Stimulated activated naive B cell treated with anti-CD40 and anti-IgM and Interleukin-4, amounts not matched to agents 10 μg/mL and 1 μg/mL and 100 μg/mL, for 72 hours (primary cell): ENCODE measurements around the gene JAG2.

Source experiments
- ATAC-seq, 2 donors: fragments of 150-1000 bp; cut with Tn5 transposase; replicated peaks; 2 replicates each; pipeline ENCODE4 v1.10.0; 2021; ENCODE audit warnings: moderate library complexity in 1 of 2
- DNase-seq: peaks from one replicate; pipeline ENCODE4 v3.0.0; 2021
- H3K27ac Mint-ChIP-seq: one replicate; pipeline ENCODE4 v1.8.0; 2022; ENCODE audit warnings: mild to moderate bottlenecking, mixed read lengths
- H3K27me3 Mint-ChIP-seq, 2 donors: one replicate each; pipeline ENCODE4 v1.8.0; 2022; ENCODE audit warnings: mixed read lengths in 2 of 2
- H3K36me3 Mint-ChIP-seq, 2 donors: one replicate each; pipeline ENCODE4 v1.8.0; 2022; ENCODE audit warnings: mixed read lengths in 2 of 2, mild to moderate bottlenecking in 1 of 2
- H3K4me1 Mint-ChIP-seq, 2 donors: one replicate each; pipeline ENCODE4 v1.8.0; 2022; ENCODE audit warnings: mixed read lengths in 2 of 2, mild to moderate bottlenecking in 1 of 2
- H3K4me3 Mint-ChIP-seq, 2 donors: one replicate each; pipeline ENCODE4 v1.8.0; 2022; ENCODE audit warnings: mild to moderate bottlenecking in 2 of 2, mixed read lengths in 2 of 2, moderate library complexity in 1 of 2
- H3K9me3 Mint-ChIP-seq, 2 donors: one replicate each; pipeline ENCODE4 v1.8.0; 2022; ENCODE audit warnings: mixed read lengths in 2 of 2, mild to moderate bottlenecking in 1 of 2

The JAG2 gene

GRCh38 chr14:105182296-105183020, 13.9 kb upstream of the JAG2 start:
- ATAC-seq (no peak), DNase-seq (no peak)
- no peak overlapping the region for H3K27ac Mint-ChIP-seq
- H3K9me3 Mint-ChIP-seq, result no peaks in the 10 kb centered on the region
- no peaks in the 10 kb centered on the region for H3K36me3 Mint-ChIP-seq
- H3K27me3 Mint-ChIP-seq, result peaks cover 21 to 42% of the 10 kb centered on the region in 2 donors
- H3K4me1 Mint-ChIP-seq, result peaks cover 3 to 10% of the 10 kb centered on the region in 2 donors
- no peak overlapping the region for H3K4me3 Mint-ChIP-seq

DNA sequence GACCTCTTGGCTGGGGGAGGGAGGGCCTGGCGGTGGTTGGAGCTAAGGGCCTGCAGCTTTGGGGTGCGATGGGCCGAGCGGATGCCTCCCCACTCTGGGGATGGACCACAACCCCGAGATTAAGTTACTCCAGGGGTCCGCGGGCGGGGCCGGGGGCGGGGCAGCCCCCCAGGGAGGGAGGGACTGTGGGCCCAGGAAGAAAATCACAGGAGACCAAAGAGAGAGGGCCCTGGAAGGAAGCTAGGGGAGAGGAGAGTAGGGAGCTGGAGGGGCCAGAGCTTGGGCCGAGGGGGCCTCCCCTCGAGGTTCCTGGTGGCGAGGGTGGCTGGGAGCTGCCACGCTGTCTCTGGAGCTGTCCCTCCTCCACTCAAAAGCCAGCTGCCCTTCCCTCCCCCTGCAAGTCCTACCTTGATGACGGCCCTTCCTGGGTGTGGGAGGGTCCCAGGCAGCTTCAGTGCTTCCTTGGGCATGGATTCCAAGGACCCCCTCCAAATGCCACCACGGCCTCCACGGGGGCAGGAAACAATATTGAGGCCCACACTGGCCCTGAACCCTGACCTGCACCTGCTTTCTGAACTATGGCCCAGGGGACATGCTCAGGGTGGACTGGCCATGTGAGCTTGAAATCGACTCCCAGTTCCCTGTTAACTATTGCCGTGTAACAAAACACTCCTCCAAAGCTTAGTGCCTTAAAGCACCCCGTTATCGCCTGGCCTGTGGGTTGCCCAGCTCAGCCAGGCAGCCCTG, 13.1 kb upstream of the JAG2 start:
- H3K4me3 Mint-ChIP-seq, result no peak overlapping the region
- peaks cover 3 to 10% of the 10 kb centered on the region in 2 donors for H3K4me1 Mint-ChIP-seq
- no peak for DNase-seq
- H3K36me3 Mint-ChIP-seq, result no peaks in the 10 kb centered on the region
- ATAC-seq, result no peak
- no peak overlapping the region for H3K27ac Mint-ChIP-seq
- H3K9me3 Mint-ChIP-seq, result no peaks in the 10 kb centered on the region
- peaks cover 21 to 38% of the 10 kb centered on the region in 2 donors for H3K27me3 Mint-ChIP-seq

- no peak within 1 kb of the TSS for H3K27ac Mint-ChIP-seq
- H3K4me3 Mint-ChIP-seq, result peak within 1 kb of the TSS; percentile 70 to 72
- H3K36me3 Mint-ChIP-seq, result no peaks in the 10 kb centered on the region
- no peaks in the 10 kb centered on the region for H3K9me3 Mint-ChIP-seq
- DNase-seq (peak; percentile 58), ATAC-seq (peak; percentile 87 to 91)
- H3K4me1 Mint-ChIP-seq, result peaks cover 3 to 10% of the 10 kb centered on the region in 2 donors
- H3K27me3 Mint-ChIP-seq, result peaks cover 21 to 36% of the 10 kb centered on the region in 2 donors
These were observed 12.3 kb upstream of the JAG2 start, which contains the start of gene NUDT14 for GRCh38 chr14:105180592-105181548. Gene NUDT14 (minus strand): TSS chr14:105181312. CDS start chr14:105181209, 103 bp downstream.

GRCh38 chr14:105179191-105179590, 10.6 kb upstream of the JAG2 start:
- Mint-ChIP-seq H3K4me1 (peaks cover 9 to 20% of the 10 kb centered on the region in 2 donors), H3K27ac (no peak overlapping the region), H3K4me3 (no peak overlapping the region), H3K36me3 (no peaks in the 10 kb centered on the region), H3K27me3 (peaks cover 11 to 21% of the 10 kb centered on the region in 2 donors), H3K9me3 (no peaks in the 10 kb centered on the region)
- DNase-seq, result no peak
- ATAC-seq, result no peak

DNA sequence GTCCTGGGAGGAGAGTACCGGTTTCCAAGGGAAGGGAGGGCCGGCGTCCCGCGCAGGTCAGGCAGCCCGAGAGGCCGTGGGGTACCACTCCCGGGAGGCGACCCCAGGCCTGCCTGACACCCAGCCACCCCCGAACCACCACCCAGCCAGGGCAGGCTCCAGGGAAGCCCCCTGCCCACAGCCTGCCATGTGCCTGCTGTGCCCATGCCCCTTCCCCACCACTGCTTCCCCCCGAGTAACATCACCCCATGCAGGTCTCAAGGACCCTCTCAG, 10.2 kb upstream of the JAG2 start:
- peaks cover 10 to 19% of the 10 kb centered on the region in 2 donors for H3K27me3 Mint-ChIP-seq

DNA sequence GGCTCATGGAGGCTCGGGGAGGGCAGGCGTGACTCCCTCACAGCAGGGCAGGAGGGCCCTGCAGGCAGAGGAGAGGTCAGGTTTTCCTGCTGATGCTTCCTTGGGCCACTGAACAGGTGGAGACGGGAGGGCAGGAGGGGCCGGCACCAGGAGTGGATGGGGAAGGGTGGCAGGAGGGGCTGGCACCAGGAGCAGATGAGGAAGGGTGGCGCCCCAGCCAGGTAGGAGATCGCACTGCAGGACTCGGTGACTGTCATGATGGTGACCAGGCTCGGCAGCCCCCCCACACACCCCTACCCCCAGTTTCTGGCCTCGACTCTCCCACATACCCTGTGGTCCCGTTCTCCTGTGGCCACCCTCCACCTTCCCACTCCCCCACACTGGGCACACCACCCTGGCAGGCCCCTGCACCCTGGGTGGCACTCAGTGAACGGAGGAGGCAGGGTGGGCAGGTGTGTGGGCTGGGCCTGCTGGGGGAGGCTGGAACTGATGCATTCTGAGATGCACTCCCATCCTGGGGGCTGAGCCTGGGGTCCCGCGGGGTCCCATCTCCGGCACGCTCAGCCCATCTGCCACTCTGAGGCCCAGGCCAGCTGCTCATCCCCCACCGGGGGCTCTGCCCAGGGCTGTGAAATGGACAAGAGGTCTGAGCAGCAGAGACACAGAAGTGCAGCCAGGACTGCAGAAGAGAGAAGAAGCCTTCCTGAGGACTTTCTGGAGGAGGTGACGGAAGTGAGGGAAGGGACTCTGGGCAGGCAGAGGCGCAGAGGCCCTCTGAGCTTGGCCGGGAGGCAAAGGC, 9.7 kb upstream of the JAG2 start:
- Mint-ChIP-seq H3K36me3 (no peaks in the 10 kb centered on the region), H3K27ac (peak overlapping the region; percentile 20), H3K9me3 (no peaks in the 10 kb centered on the region), H3K27me3 (peaks cover 5 to 14% of the 10 kb centered on the region in 2 donors), H3K4me3 (no peak overlapping the region), H3K4me1 (peaks cover 10 to 22% of the 10 kb centered on the region in 2 donors)
- ATAC-seq (no peak), DNase-seq (no peak)

More for the DNA sequence above, 10.2 kb upstream of the JAG2 start:
- H3K36me3 Mint-ChIP-seq, result no peaks in the 10 kb centered on the region
- peaks cover 10 to 22% of the 10 kb centered on the region in 2 donors for H3K4me1 Mint-ChIP-seq
- H3K9me3 Mint-ChIP-seq, result no peaks in the 10 kb centered on the region
- no peak overlapping the region for H3K4me3 Mint-ChIP-seq
- no peak for DNase-seq
- no peak overlapping the region for H3K27ac Mint-ChIP-seq
- ATAC-seq, result no peak

DNA sequence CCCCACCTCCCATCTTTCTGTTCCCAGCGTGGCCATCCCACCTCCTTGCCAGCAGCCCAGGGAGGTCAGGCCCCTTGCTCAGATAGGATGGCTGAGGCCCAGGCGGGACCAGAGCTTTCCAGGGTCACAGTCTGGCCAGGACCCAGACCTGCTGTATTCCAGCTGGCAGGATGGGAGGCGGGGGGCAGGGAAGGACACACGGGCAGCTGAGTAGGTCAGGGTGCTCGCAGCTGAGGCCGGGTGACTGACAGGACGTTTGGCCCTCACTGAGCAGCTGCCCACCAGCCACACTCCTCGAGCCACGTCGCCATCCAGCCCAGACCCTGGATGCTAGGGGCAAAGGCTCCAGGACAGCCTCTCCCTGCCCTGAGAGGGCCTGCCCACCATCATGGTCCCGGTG, 8.5 kb upstream of the JAG2 start:
- H3K9me3 Mint-ChIP-seq, result no peaks in the 10 kb centered on the region
- peak overlapping the region; percentile 25 for H3K27ac Mint-ChIP-seq
- no peaks in the 10 kb centered on the region for H3K36me3 Mint-ChIP-seq
- H3K4me3 Mint-ChIP-seq, result no peak overlapping the region
- H3K4me1 Mint-ChIP-seq, result peaks cover 10 to 22% of the 10 kb centered on the region in 2 donors
- DNase-seq (no peak), ATAC-seq (no peak)
- H3K27me3 Mint-ChIP-seq, result peaks cover 5 to 14% of the 10 kb centered on the region in 2 donors

GRCh38 chr14:105176513-105176912, 7.9 kb upstream of the JAG2 start:
- Mint-ChIP-seq H3K4me1 (peaks cover 10 to 22% of the 10 kb centered on the region in 2 donors), H3K27ac (peak overlapping the region; percentile 25), H3K27me3 (peaks cover 10 to 19% of the 10 kb centered on the region in 2 donors), H3K36me3 (no peaks in the 10 kb centered on the region), H3K9me3 (no peaks in the 10 kb centered on the region), H3K4me3 (no peak overlapping the region)
- DNase-seq, result no peak
- ATAC-seq, result no peak

DNA sequence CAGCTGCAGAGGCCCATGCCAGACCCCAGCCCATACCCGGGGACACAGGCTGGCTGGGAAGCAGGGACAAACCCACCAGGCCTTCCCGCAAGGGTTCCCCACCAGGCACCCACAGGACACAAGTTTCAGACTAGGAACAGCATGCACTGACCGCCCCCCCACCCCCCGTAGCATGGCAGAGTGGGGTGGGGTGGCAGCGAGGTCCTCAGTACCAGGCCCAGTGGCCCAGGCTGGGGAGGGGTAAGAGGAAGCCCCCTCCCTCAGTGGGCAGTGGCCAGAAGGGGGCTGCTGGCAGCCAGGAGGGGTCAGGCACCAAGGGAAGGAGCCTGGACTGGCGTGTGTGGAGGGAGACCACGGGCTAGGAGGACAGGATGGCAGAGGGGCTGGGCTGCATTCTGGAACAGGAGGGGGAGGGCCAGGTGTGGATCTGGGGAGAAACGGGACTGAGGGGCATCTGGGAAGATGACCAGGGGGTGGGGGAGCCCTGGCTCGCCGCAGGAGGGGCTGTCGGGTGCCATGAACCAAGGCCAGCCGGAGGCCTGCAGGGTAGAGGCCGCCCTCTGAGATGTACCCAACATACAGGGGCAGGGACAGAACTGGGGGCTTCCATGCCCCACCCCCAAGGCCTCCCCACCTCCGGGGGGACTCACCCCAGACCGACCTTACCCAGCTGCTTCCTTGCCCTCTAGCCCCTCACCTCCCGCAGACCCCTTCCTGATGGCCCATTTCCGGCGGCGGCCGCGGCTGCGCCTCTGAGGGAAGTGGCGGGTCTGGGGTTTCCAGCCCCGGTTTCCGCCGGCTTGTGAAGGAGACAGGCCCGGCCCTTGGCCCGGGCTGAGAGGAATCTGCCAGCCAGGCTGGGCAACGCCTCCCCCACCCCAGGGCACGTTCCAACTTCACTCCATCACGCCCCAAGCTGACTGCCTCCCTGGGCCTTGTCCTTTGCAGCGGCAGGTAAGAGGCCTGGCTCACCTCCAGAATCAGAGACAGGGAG, 5.6 kb upstream of the JAG2 start:
- Mint-ChIP-seq H3K9me3 (no peaks in the 10 kb centered on the region), H3K4me1 (peaks cover 14 to 20% of the 10 kb centered on the region in 2 donors), H3K27ac (peak overlapping the region; percentile 42), H3K27me3 (peaks cover 23 to 39% of the 10 kb centered on the region in 2 donors), H3K4me3 (peak overlapping the region in 1 of 2 donors; percentile 50), H3K36me3 (peaks cover 0 to 2% of the 10 kb centered on the region in 2 donors)
- peak; percentile 57 to 64 for ATAC-seq
- no peak for DNase-seq

DNA sequence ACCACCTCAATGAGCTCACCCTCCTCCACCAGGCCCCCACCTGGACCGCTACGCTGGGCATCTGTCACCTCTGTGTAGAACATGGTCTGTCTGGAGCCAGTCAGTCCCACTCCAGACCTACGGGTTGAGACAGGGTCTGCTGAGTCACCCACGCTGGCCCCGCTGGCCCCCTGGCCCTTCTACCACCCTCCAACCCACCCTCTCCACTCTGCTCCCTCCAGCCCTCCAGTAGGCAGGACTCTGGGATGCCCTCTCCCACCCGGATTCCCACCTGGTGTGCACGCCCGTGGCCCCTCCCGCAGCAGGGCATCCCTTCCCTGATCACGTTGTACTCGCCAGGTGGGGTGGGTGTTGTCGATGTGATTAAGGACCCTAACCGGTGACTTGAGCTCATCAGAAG, 4.6 kb upstream of the JAG2 start:
- Mint-ChIP-seq H3K9me3 (no peaks in the 10 kb centered on the region), H3K36me3 (peaks cover 0 to 2% of the 10 kb centered on the region in 2 donors), H3K27ac (no peak overlapping the region), H3K4me1 (peaks cover 16 to 23% of the 10 kb centered on the region in 2 donors), H3K27me3 (peaks cover 26 to 36% of the 10 kb centered on the region in 2 donors), H3K4me3 (no peak overlapping the region)
- DNase-seq (no peak), ATAC-seq (no peak)

DNA sequence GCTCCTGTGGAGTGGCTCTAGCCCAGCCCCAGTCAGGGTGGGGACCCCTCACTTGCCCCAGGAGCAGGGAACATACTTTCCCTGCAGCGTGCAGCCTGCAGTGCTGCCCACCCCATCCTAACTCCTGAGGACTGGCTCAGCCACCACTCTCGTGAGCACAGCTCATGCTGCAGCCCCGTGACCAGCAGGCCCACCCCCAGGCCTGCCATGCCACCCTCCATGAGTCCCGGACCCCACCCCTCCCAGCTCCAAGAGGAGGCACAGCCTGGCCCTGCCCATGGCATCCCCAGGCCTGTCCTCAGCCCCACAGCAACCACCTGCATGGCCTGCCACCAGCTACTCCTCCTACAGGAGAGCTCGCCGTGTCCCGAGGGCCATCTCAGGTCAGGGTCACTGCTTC, 3.9 kb upstream of the JAG2 start:
- H3K36me3 Mint-ChIP-seq, result peaks cover 0 to 2% of the 10 kb centered on the region in 2 donors
- no peak for DNase-seq
- peaks cover 16 to 23% of the 10 kb centered on the region in 2 donors for H3K4me1 Mint-ChIP-seq
- no peak for ATAC-seq
- no peaks in the 10 kb centered on the region for H3K9me3 Mint-ChIP-seq
- H3K27me3 Mint-ChIP-seq, result peaks cover 20 to 30% of the 10 kb centered on the region in 2 donors
- H3K4me3 Mint-ChIP-seq, result no peak overlapping the region
- H3K27ac Mint-ChIP-seq, result no peak overlapping the region

GRCh38 chr14:105171004-105171673, 2.6 kb upstream of the JAG2 start:
- H3K36me3 Mint-ChIP-seq, result peaks cover 0 to 2% of the 10 kb centered on the region in 2 donors
- no peak for ATAC-seq
- no peaks in the 10 kb centered on the region for H3K9me3 Mint-ChIP-seq
- no peak overlapping the region for H3K4me3 Mint-ChIP-seq
- peaks cover 16 to 27% of the 10 kb centered on the region in 2 donors for H3K4me1 Mint-ChIP-seq
- H3K27ac Mint-ChIP-seq, result no peak overlapping the region
- peaks cover 30 to 40% of the 10 kb centered on the region in 2 donors for H3K27me3 Mint-ChIP-seq
- DNase-seq, result no peak
